Spleen (tissue), 11 donors: ENCODE measurements around the gene CLIC6. TPM values are rescaled to one million over a fixed set of nuclear protein-coding genes. Genes with fewer than 3 reads are reported as not detected.
A peak's percentile ranks its signal among the peaks of the same experiment; 100 is the strongest.

ENCODE experiments used
- DNase-seq: peaks from one replicate; pipeline ENCODE4 v3.0.0-alpha.2; 2020
- H3K27ac ChIP-seq, 8 donors: fragments of 200-600 bp; sonication (generic) in 7 of 8; 1 replicate in 4 of 8; 2 replicates in 4 of 8; pipeline versions ENCODE4 v1.5.0 to v1.8.0; 2016 to 2021; ENCODE audit warnings: inconsistent platforms in 4 of 8, mild to moderate bottlenecking in 4 of 8, moderate library complexity in 1 of 8
- H3K27me3 ChIP-seq, 7 donors: fragments of 200-600 bp; sonication (generic) in 6 of 7; replicated peaks in 1 of 7; 1 replicate in 4 of 7; 2 replicates in 3 of 7; pipeline versions ENCODE4 v1.5.0 to v1.8.0; 2016 to 2021; ENCODE audit warnings: inconsistent platforms in 3 of 7, mild to moderate bottlenecking in 1 of 7
- H3K36me3 ChIP-seq, 6 donors: fragments of 200-600 bp; sonication (generic) in 5 of 6; 1 replicate in 4 of 6; 2 replicates in 2 of 6; pipeline versions ENCODE4 v1.5.0 to v1.8.0; 2016 to 2021; ENCODE audit warnings: inconsistent platforms in 2 of 6
- H3K4me1 ChIP-seq, 6 donors: fragments of 200-600 bp; sonication (generic) in 5 of 6; 1 replicate in 3 of 6; 2 replicates in 3 of 6; pipeline versions ENCODE4 v1.5.0 to v1.8.0; 2016 to 2021; ENCODE audit warnings: inconsistent platforms in 3 of 6
- H3K4me3 ChIP-seq, 8 donors: fragments of 200-600 bp; sonication (generic) in 7 of 8; 1 replicate in 4 of 8; 2 replicates in 4 of 8; pipeline versions ENCODE4 v1.5.0 to v1.8.0; 2016 to 2021; ENCODE audit warnings: inconsistent platforms in 4 of 8, mild to moderate bottlenecking in 4 of 8, moderate library complexity in 2 of 8
- H3K9me3 ChIP-seq, 8 donors: fragments of 200-600 bp; sonication (generic) in 7 of 8; 1 replicate in 4 of 8; 2 replicates in 4 of 8; pipeline versions ENCODE4 v1.5.0 to v1.8.0; 2016 to 2021; ENCODE audit warnings: inconsistent platforms in 4 of 8
- CTCF ChIP-seq, 11 experiments: fragments of 200-600 bp in 7 of 11; fragments of 450-650 bp in 4 of 11; sonication (generic) in 4 of 11; IDR thresholded peaks in 8 of 11; conservative IDR thresholded peaks in 3 of 11; 1 replicate in 7 of 11; 2 replicates in 4 of 11; pipeline versions ENCODE4 v1.4.0 to v1.8.0; 2016 to 2021; ENCODE audit warnings: antibody characterized with exemption in 11 of 11, inconsistent platforms in 4 of 11, mild to moderate bottlenecking in 1 of 11
- POLR2A ChIP-seq, 3 donors: fragments of 450-650 bp; IDR thresholded peaks; one replicate each; pipeline ENCODE4 v1.5.1; 2017; ENCODE audit warnings: antibody characterized with exemption in 3 of 3, mild to moderate bottlenecking in 1 of 3
- POLR2AphosphoS5 ChIP-seq, 3 donors: sonication (generic); formaldehyde crosslinking; IDR thresholded peaks; one replicate each; pipeline ENCODE4 v1.5.1; 2017; ENCODE audit warnings: antibody characterized with exemption in 3 of 3
- WGBS, 5 donors: extraction: QIAGEN DNeasy Blood & Tissue Kit in 3 of 5; methylation state at CpG; one replicate each; pipeline versions ENCODE4 v1.1.5 to v1.1.7; 2013 to 2018; 5-methylcytosine and 5-hydroxymethylcytosine counted together
- intact Hi-C: fragments of 100-400 bp; cut with DNase I; formaldehyde crosslinking; loops from one replicate; pipeline ENCODE4 v1.15.0; 2023; ENCODE audit warnings: low total_unique reads
- polyA plus RNA-seq, 3 donors: library from polyadenylated mRNA; stranded (reverse); fragments of 200-250 nt; gene quantifications; one replicate each; pipeline ENCODE4 v1.2.1, GENCODE V29; 2013
- total RNA-seq, 7 donors: library from RNA; depleted of rRNA in 3 of 7; stranded (reverse); fragments of >200 nt in 3 of 7; fragmentation: NEBNext Ultra II Directional in 4 of 7; extraction: Animal tissue kit (Norgen Biotek cat#: 25700) in 4 of 7; gene quantifications; one replicate each; pipeline versions ENCODE4 v1.1.0 to v1.2.1, GENCODE V29; 2016 to 2021
- donor health status: healthy with polysubstance abuse.
- donor health status: DM: no; HTN: no; CAD: no; lungs with moderate emphysema.
- donor health status: DM: no; HTN: no; CAD: no.
- donor health status: Bipolar disorder and iron deficiency.
- donor health status: healthy.
- donor health status: DM: no; HTN: no; CAD: no.
- donor health status: DM: yes; HTN: yes; CAD: no.

Gene CLIC6
- total and polyA plus RNA-seq, 10 donors = 0.93 to 1.9 (median 1.2) TPM

- peak overlapping the region in 1 of 8 donors; percentile 30 for H3K4me3 ChIP-seq
Observed at GRCh38 chr21:34639882-34640788, 28.7 kb upstream of the CLIC6 start.

GRCh38 chr21:34640858-34641257 is 27.9 kb upstream of the CLIC6 start:
- H3K9me3 ChIP-seq = no peaks in the 10 kb centered on the region
- no peaks in the 10 kb centered on the region for H3K36me3 ChIP-seq
- intact Hi-C loops = no loop called here
- H3K27me3 ChIP-seq = no peaks in the 10 kb centered on the region
- TF ChIP-seq CTCF (IDR thresholded peaks at IDR 0.05 in 8 of 11, conservative IDR thresholded peaks at IDR 0.05 in 3 of 11) (no peak), POLR2A (IDR thresholded peaks at IDR 0.05) (no peak), POLR2AphosphoS5 (IDR thresholded peaks at IDR 0.05) (no peak)
- WGBS, 5 donors = 84 to 91% (median 88%) methylated on average over 4 of the region's 4 CpGs
- peaks cover 0 to 14% (median 11%) of the 10 kb centered on the region in 6 donors for H3K4me1 ChIP-seq
- H3K4me3 ChIP-seq = peak overlapping the region in 1 of 8 donors; percentile 30
- DNase-seq = no peak
- no peak overlapping the region for H3K27ac ChIP-seq

More at GRCh38 chr21:34639882-34640788, 28.7 kb upstream of the CLIC6 start:
- 35 to 46% (median 37%) methylated on average over 9 of the region's 9 CpGs for WGBS, 5 donors
- Histone ChIP-seq H3K4me1 (peaks cover 0 to 14% (median 11%) of the 10 kb centered on the region in 6 donors), H3K27ac (peak overlapping the region in 2 of 8 donors; percentile 16 to 38), H3K27me3 (peaks cover 0 to 3% (median 0%) of the 10 kb centered on the region in 7 donors), H3K36me3 (no peaks in the 10 kb centered on the region), H3K9me3 (no peaks in the 10 kb centered on the region)
- TF ChIP-seq POLR2A (IDR thresholded peaks at IDR 0.05) (no peak), POLR2AphosphoS5 (IDR thresholded peaks at IDR 0.05) (no peak), CTCF (IDR thresholded peaks at IDR 0.05 in 8 of 11, conservative IDR thresholded peaks at IDR 0.05 in 3 of 11) (no peak)
- intact Hi-C loops = no loop called here
- DNase-seq = no peak

- WGBS, 5 donors = 57 to 64% (median 62%) methylated on average over 7 of the region's 7 CpGs
- Histone ChIP-seq H3K27me3 (peaks cover 0 to 3% (median 0%) of the 10 kb centered on the region in 7 donors), H3K4me1 (peaks cover 0 to 14% (median 11%) of the 10 kb centered on the region in 6 donors), H3K9me3 (no peaks in the 10 kb centered on the region), H3K27ac (no peak overlapping the region), H3K36me3 (no peaks in the 10 kb centered on the region), H3K4me3 (no peak overlapping the region)
- intact Hi-C loops = no loop called here
- no peak for TF ChIP-seq POLR2A (IDR thresholded peaks at IDR 0.05)
- TF ChIP-seq POLR2AphosphoS5 (IDR thresholded peaks at IDR 0.05) = peak in 1 of 3 donors; percentile 21
- DNase-seq = no peak
Observed at GRCh38 chr21:34642211-34643075, 26.4 kb upstream of the CLIC6 start.

GRCh38 chr21:34644825-34645224 is 24.0 kb upstream of the CLIC6 start:
- peaks cover 0 to 9% (median 0%) of the 10 kb centered on the region in 7 donors for H3K27me3 ChIP-seq
- H3K9me3 ChIP-seq = no peaks in the 10 kb centered on the region
- H3K36me3 ChIP-seq = no peaks in the 10 kb centered on the region
- no peak for TF ChIP-seq POLR2A (IDR thresholded peaks at IDR 0.05)
- TF ChIP-seq CTCF (IDR thresholded peaks at IDR 0.05 in 8 of 11, conservative IDR thresholded peaks at IDR 0.05 in 3 of 11) = no peak
- TF ChIP-seq POLR2AphosphoS5 (IDR thresholded peaks at IDR 0.05) = no peak
- no peak overlapping the region for H3K4me3 ChIP-seq
- 72 to 91% (median 82%) methylated on average over 4 of the region's 4 CpGs for WGBS, 5 donors
- no peak for DNase-seq
- peaks cover 0 to 13% (median 11%) of the 10 kb centered on the region in 6 donors for H3K4me1 ChIP-seq
- H3K27ac ChIP-seq = no peak overlapping the region
- intact Hi-C loops = no loop called here
